Measurements from ENCODE around the gene ACTL6B.

The ACTL6B gene

DNA sequence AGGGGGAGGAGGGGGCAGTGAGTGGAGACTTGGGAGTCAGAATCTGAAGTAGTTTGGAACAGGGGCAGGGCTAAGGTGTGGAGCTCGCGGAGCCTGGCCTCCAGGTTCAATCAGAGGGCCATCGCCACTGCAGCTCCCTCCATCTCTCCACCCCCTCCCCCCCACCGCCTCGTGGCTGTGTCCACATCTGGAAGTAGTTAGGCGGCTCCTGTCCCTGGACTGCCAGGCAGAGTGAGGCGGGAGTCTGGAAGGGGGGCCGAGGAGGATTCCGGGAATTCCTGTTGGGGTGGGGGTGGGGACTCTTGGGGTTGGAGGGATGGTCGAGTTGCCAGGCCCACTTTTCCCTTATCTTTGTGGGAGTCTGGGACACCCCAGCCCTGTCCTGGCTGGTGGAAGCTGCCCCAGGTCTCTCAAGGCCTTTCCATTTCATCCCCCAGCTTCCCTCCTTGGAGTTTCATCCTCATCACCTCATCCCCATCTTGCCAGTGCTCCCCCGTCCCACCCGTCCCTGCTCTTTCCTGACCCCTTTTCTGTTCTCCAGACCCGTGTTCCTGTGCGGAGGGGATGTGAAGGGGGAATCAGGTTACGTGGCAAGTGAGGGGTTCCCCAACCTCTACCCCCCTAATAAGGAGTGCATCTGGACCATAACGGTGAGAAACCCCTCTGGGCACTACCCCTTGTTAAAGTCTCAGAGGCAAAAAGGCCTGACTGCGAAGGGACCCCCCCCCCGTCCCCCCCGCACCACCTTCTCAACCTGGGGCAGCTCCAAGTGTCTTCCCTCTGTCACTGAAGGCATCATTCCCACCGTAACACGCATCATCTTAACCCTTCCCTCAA lies 53.1 kb downstream of the ACTL6B start:
- no peak for DNase-seq (ENCODE audit: low read depth in 1 of 2, low spot score in 1 of 2)

DNA sequence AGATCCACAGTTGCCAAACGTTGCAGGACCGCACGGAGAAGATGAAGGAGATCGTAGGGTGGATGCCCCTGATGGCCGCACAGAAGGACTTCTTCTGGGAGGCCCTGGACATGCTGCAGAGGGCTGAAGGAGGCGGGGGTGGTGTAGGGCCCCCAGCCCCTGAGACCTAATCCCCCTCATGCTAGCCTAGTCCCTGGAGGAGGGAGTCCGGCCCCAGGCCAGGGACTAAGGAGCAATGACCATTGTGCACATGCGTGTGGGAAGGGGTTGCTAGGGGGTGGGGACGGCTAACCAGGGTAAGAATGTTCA lies 55.6 kb downstream of the ACTL6B start:
- DNase-seq (ENCODE audit: low read depth in 1 of 2, low spot score in 1 of 2), result no peak

GRCh38 chr7:100599911-100600729 lies 56.1 kb downstream of the ACTL6B start:
- DNase-seq (ENCODE audit: low read depth in 1 of 2, low spot score in 1 of 2), result no peak

DNA sequence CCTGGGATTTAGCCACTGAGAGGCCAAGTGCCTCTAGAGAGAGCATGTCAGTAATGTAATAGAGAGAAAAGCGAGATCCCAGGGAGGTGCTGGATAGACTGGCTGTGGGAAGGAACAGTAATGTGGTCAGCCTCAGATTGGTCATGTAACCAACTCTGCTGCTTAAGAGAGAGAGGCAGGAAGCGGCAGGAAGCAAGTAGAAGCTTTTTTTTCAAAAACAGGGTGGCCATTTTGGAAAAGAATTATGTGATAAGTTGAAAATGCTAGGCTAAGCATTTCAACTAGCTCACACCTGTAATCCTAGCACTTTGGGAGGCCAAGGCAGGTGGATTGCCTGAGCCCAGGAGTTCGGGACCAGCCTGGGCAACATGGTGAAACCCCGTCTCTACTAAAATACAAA lies 57.8 kb downstream of the ACTL6B start:
- no peak for DNase-seq (ENCODE audit: low read depth in 1 of 2, low spot score in 1 of 2)

GRCh38 chr7:100595188-100595587 lies 61.1 kb downstream of the ACTL6B start:
- DNase-seq (ENCODE audit: low read depth in 1 of 2, low spot score in 1 of 2), result no peak

Data from stimulated activated CD4-positive, alpha-beta T cell treated with anti-CD3 and anti-CD28 coated beads, Interleukin-15, amount 100 ng/mL, for 1 hour (primary cell).